GM19455 (cell line): ENCODE results near the gene SHISA2.

Source experiments
- ATAC-seq: cut with Tn5 transposase; IDR thresholded peaks from one replicate; pipeline ENCODE4 v1.9.1; 2021; ENCODE audit not compliant: unreplicated experiment

Gene SHISA2

GRCh38 chr13:26019881-26020870 lies 31.6 kb downstream of the SHISA2 start:
- no peak for ATAC-seq

- no peak for ATAC-seq
Measured at GRCh38 chr13:26019251-26019650, 32.6 kb downstream of the SHISA2 start.

GRCh38 chr13:26017932-26018665 lies 33.7 kb downstream of the SHISA2 start:
- no peak for ATAC-seq

GRCh38 chr13:26017196-26017921 lies 34.5 kb downstream of the SHISA2 start:
- ATAC-seq, result no peak

GRCh38 chr13:26016189-26016588 lies 35.6 kb downstream of the SHISA2 start:
- no peak for ATAC-seq

GRCh38 chr13:26015271-26016125 lies 36.3 kb downstream of the SHISA2 start:
- no peak for ATAC-seq

GRCh38 chr13:26012995-26013394 lies 38.8 kb downstream of the SHISA2 start:
- ATAC-seq, result no peak

GRCh38 chr13:26011996-26012821 lies 39.6 kb downstream of the SHISA2 start:
- ATAC-seq, result no peak

- no peak for ATAC-seq
Measured at GRCh38 chr13:26011208-26011573, 40.6 kb downstream of the SHISA2 start.

GRCh38 chr13:26010487-26011207 lies 41.2 kb downstream of the SHISA2 start:
- ATAC-seq, result no peak

GRCh38 chr13:26007261-26008125 lies 44.3 kb downstream of the SHISA2 start:
- no peak for ATAC-seq
